ENCODE results near the gene SPEG. TPM values are rescaled to one million over a fixed set of nuclear protein-coding genes. Genes with fewer than 3 reads are reported as not detected.

The SPEG gene
- total and polyA plus RNA-seq, 2 donors (not counting 3 experiments of a cell fraction or from before 2014, with no cell fraction given): 0.84 to 3.5 TPM

- POLR2A ChIA-PET: no interaction called here
- BruUV-seq (replicated peaks): no TSS peak
- dilution Hi-C loops (cut with MboI; ENCODE audit: extremely low pct_ligation_motif_present, low sequenced_read_pairs): no loop called here
Observed at GRCh38 chr2:219527472-219527871, 92.8 kb downstream of the SPEG start.

GRCh38 chr2:219530048-219530963, 95.7 kb downstream of the SPEG start:
- FAIRE-seq: peak; percentile 87
- dilution Hi-C loops (cut with MboI; ENCODE audit: extremely low pct_ligation_motif_present, low sequenced_read_pairs): no loop called here
- Histone ChIP-seq H3K4me1 (ENCODE audit: control insufficient read depth, extremely low read depth, insufficient read depth, low read length) (no peaks in the 10 kb centered on the region), H3K4me2 (ENCODE audit: insufficient read depth, low read length) (no peak overlapping the region), H2AFZ (ENCODE audit: low read depth, low read length) (no peak overlapping the region), H4K20me1 (replicated peaks; ENCODE audit: control insufficient read depth, extremely low read depth, insufficient read depth, low read length) (no peaks in the 10 kb centered on the region), H3K9me3 (replicated peaks; ENCODE audit: control insufficient read depth, insufficient read depth, low read length) (no peaks in the 10 kb centered on the region), H3K4me3 (replicated peaks in 1 of 3; ENCODE audit: insufficient read depth in 1 of 3, low read depth in 1 of 3, low read length in 3 of 3) (no peak overlapping the region), H3K27ac (ENCODE audit: insufficient read depth, low read depth, low read length) (no peak overlapping the region), H3K27me3 (ENCODE audit: control insufficient read depth in 2 of 2, insufficient read depth in 2 of 2, low read length in 2 of 2) (peaks cover 30 to 38% of the 10 kb centered on the region in 2 experiments), H3K36me3 (ENCODE audit: control insufficient read depth in 2 of 2, extremely low read depth in 1 of 2, insufficient read depth in 2 of 2, low read length in 2 of 2) (no peaks in the 10 kb centered on the region), H3K79me2 (ENCODE audit: control insufficient read depth, insufficient read depth, low read length) (no peaks in the 10 kb centered on the region), H3K9ac (replicated peaks; ENCODE audit: extremely low read depth, insufficient read depth, low read length) (no peak overlapping the region), H3K9me1 (replicated peaks; ENCODE audit: control insufficient read depth, extremely low read depth, insufficient read depth, low read length) (no peaks in the 10 kb centered on the region)
- POLR2A ChIA-PET: interaction anchor here (0.9 to 1.2 kb wide), 3 partner anchors 32 to 128 kb away, joined by 4 to 5 read pairs (median 4); partner anchors contain the start of gene GMPPA
- intact Hi-C loops (cut with micrococcal nuclease): loop anchor here (1.0 kb wide), 4 partner anchors 35 to 127 kb away; no protein-coding TSS in a partner anchor
- TF ChIP-seq, protein P1, sequence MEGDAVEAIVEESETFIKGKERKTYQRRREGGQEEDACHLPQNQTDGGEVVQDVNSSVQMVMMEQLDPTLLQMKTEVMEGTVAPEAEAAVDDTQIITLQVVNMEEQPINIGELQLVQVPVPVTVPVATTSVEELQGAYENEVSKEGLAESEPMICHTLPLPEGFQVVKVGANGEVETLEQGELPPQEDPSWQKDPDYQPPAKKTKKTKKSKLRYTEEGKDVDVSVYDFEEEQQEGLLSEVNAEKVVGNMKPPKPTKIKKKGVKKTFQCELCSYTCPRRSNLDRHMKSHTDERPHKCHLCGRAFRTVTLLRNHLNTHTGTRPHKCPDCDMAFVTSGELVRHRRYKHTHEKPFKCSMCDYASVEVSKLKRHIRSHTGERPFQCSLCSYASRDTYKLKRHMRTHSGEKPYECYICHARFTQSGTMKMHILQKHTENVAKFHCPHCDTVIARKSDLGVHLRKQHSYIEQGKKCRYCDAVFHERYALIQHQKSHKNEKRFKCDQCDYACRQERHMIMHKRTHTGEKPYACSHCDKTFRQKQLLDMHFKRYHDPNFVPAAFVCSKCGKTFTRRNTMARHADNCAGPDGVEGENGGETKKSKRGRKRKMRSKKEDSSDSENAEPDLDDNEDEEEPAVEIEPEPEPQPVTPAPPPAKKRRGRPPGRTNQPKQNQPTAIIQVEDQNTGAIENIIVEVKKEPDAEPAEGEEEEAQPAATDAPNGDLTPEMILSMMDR (IDR thresholded peaks at IDR 0.05; ENCODE audit: extremely low read depth in 1 of 2, insufficient read depth in 1 of 2, low read depth in 1 of 2, low read length in 2 of 2): peak; percentile 90 to 94
- TF ChIP-seq EZH2 (IDR thresholded peaks at IDR 0.05; ENCODE audit: borderline replicate concordance, low read depth, low read length, severe bottlenecking): no peak
- no TSS peak for BruUV-seq (replicated peaks)
- DNase-seq (ENCODE audit: low read depth, low spot score): peak; percentile 79
- CTCF ChIA-PET: interaction anchor here (0.6 to 12.6 kb wide), 49 partner anchors 9 to 501 kb away, joined by 3 to 731 read pairs (median 7); partner anchors contain the start of genes ASIC4, CHPF, DES and DNPEP

More at GRCh38 chr2:219527472-219527871, 92.8 kb downstream of the SPEG start:
- FAIRE-seq: no peak
- intact Hi-C loops (cut with micrococcal nuclease): no loop called here
- no peaks in the 10 kb centered on the region for H3K9me1 ChIP-seq (replicated peaks; ENCODE audit: control insufficient read depth, extremely low read depth, insufficient read depth, low read length)
- H3K4me2 ChIP-seq (ENCODE audit: insufficient read depth, low read length): no peak overlapping the region
- no peak overlapping the region for H3K27ac ChIP-seq (ENCODE audit: insufficient read depth, low read depth, low read length)
- no peak overlapping the region for H3K4me3 ChIP-seq (replicated peaks in 1 of 3; ENCODE audit: insufficient read depth in 1 of 3, low read depth in 1 of 3, low read length in 3 of 3)
- no peaks in the 10 kb centered on the region for H3K9me3 ChIP-seq (replicated peaks; ENCODE audit: control insufficient read depth, insufficient read depth, low read length)
- H4K20me1 ChIP-seq (replicated peaks; ENCODE audit: control insufficient read depth, extremely low read depth, insufficient read depth, low read length): no peaks in the 10 kb centered on the region
- H3K9ac ChIP-seq (replicated peaks; ENCODE audit: extremely low read depth, insufficient read depth, low read length): no peak overlapping the region
- H2AFZ ChIP-seq (ENCODE audit: low read depth, low read length): no peak overlapping the region
- H3K4me1 ChIP-seq (ENCODE audit: control insufficient read depth, extremely low read depth, insufficient read depth, low read length): no peaks in the 10 kb centered on the region
- CTCF ChIA-PET: interaction anchor here (1.3 to 12.6 kb wide), 9 partner anchors 10 to 498 kb away, joined by 3 to 731 read pairs (median 52); partner anchors contain the start of gene GMPPA
- TF ChIP-seq EZH2 (IDR thresholded peaks at IDR 0.05; ENCODE audit: borderline replicate concordance, low read depth, low read length, severe bottlenecking) (peak; percentile 44), GATA2 (IDR thresholded peaks at IDR 0.05; ENCODE audit: insufficient read depth, insufficient read length, low read depth, low read length) (no peak)
- H3K79me2 ChIP-seq (ENCODE audit: control insufficient read depth, insufficient read depth, low read length): no peaks in the 10 kb centered on the region
- peaks cover 58 to 63% of the 10 kb centered on the region in 2 experiments for H3K27me3 ChIP-seq (ENCODE audit: control insufficient read depth in 2 of 2, insufficient read depth in 2 of 2, low read length in 2 of 2)
- DNase-seq (ENCODE audit: low read depth, low spot score): no peak
- no peaks in the 10 kb centered on the region for H3K36me3 ChIP-seq (ENCODE audit: control insufficient read depth in 2 of 2, extremely low read depth in 1 of 2, insufficient read depth in 2 of 2, low read length in 2 of 2)
